Stimulated activated CD8-positive, alpha-beta memory T cell treated with anti-CD3 and anti-CD28 coated beads, Interleukin-2, amount 100 ng/mL, for 48 hours (primary cell): ENCODE data around the gene CXCL11.
"Not testable (repeated sequence)": the region's sequence is repeated elsewhere in the genome, so short reads cannot be mapped to it uniquely, and the experiment has no call there.

ENCODE experiments used
- DNase-seq, 2 donors: peaks; one replicate each; pipeline ENCODE4 v3.0.0-alpha.2; 2020; ENCODE audit warnings: low read depth in 2 of 2

CXCL11 gene

DNA sequence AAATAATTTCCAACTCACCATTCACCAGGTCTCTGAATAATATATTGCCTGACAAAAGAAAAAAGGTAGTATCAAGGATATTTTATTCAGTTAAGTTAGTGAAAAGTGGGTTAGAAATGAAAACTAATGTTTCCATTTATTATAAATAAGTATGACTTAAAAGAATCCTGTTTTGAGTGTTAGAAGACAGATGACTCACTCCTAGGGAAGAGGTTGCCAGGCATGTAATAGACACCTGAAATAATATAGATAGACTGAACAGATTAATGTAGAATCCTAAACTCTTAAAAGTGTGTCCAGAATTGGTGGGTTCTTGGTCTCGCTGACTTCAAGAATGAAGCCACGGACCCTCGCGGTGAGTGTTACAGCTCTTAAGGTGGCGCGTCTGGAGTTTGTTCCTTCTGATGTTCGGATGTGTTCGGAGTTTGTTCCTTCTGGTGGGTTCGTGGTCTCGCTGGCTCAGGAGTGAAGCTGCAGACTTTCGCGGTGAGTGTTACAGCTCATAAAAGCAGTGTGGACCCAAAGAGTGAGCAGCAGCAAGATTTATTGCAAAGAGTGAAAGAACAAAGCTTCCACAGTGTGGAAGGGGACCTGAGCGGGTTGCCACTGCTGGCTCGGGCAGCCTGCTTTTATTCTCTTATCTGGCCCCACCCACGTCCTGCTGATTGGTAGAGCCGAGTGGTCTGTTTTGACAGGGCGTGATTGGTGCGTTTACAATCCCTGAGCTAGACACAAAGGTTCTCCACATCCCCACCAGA is 6.5 kb upstream of the CXCL11 start:
- not testable (repeated sequence) for DNase-seq

GRCh38 chr4:76036855-76037254 is 985 bp upstream of the CXCL11 start:
- DNase-seq: no peak

GRCh38 chr4:76035141-76035540 is 729 bp downstream of the CXCL11 start:
- no peak for DNase-seq

- DNase-seq: no peak
Observed at GRCh38 chr4:76029300-76029699, 6.6 kb downstream of the CXCL11 start.

DNA sequence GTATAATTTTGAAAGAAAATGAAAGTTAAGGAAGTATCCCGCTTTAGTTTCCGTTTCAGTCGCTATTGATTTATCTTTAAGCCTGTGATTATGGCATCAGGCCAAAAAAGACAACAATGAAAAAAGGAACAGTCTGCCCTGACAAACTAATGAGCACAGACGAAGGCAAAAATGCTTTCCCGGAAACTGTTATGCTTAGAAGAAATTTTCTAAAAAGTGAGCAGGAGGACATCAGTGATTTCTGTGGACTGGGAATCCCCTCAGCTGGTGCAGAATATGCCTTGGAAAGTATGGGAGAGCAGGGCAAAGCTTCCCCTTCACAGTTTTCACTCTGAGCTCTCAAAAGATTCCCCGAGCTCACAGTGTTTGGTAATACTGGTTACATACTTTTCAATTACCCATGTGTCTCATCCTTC is 7.5 kb downstream of the CXCL11 start:
- no peak for DNase-seq

DNA sequence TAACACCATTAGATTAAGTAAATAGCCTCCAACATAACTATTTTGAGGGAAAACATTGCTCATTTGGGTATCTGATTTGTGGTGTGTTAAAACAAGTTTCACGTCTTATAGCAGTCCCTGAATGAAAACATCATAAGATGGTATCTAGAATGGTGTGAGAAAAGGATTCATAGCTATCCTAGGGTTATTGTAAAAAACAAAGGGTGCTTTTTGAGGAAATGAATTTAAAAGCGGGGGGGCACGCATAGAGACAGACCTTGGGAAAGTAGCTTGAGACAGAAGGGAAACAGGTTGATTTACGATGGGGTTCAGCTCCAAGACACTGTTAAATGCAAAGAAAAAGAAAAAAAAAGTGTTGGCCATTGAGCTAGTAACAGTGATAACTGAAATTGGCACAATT is 11.8 kb downstream of the CXCL11 start:
- DNase-seq: no peak

- no peak for DNase-seq
Observed at GRCh38 chr4:76023389-76023788, 12.5 kb downstream of the CXCL11 start, which contains the start of gene CXCL10. Gene CXCL10 (minus strand): TSS chr4:76023497. CDS start chr4:76023431, 66 bp downstream.

DNA sequence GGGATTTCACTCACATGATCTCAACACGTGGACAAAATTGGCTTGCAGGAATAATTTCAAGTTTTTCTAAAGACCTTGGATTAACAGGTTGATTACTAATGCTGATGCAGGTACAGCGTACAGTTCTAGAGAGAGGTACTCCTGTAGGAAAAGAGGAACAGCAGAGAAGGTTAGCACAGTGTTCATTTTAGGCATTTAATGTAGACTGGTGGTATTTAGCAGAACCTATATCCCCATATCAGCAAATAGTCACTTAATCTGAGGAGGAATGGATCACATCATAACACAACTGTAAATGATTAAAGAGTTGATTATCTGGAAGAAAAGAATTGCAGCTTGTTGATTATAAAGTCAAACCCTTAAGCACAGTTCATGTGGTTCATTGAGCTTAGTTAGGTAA is 13.2 kb downstream of the CXCL11 start:
- no peak for DNase-seq

DNA sequence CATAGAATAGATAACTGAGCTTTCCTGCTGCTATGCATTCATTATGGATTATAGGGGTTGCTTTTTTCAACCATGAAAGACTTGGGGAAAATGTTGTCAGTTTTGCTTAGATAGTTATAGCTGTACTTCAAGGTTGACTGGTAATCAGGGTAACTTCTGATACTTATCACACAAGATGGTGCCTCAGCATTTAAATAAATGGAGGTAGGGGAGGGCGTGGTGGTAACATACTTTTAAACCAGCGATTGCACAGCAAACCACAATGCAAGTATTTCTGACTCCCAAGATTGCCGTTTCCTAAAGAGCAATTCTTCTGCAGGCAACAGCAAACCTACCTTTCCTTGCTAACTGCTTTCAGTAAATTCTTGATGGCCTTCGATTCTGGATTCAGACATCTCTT is 13.8 kb downstream of the CXCL11 start:
- DNase-seq: no peak

DNA sequence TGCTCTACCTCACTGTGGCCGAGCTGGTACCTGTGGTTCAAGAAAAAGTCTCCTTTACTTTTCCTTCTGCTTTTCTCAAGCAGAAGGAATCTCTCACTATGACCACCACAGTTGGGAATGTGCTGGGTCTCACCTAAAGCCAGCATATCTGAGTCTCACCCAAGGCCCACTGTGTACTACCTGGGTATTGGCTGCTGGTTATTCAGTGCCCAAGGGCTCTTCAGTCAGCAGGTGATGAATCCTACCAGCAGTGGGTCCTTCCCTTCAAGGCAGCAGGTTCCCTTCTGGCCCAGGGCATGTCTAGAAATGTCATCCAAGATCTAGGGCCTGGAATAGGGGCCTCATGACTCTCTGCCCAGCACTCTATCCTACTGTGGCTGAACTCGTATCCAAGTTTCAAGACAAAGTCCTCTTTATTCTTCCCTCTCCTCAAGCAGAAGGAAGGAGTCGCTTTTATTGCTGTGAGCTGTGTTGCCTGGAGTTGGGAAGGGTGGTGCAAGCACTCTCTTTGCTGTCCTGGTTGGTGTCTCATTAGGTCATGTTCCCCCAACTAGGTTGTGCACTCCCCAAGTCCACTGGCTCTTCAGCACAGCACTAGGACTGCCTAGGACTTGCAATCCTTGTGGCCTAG is 18.7 kb downstream of the CXCL11 start:
- no peak for DNase-seq

DNA sequence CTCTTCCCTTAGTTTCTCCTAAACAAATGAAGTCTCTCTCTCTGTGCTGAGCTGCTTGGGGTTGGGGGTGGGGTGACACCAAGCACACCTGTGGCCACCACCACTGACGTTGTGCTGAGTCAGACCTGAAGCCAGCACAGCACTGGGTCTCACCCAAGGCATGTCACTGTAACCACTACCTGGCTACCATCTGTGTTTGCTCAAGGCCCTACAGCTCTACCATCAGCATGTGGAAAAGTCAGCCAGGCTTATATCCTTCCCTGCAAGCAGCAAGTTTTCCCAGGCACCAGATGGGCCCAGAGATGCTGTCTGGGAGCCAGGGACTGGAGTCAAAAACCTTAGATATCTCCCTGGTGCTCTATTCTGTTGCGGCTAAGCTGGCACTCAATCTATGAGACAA is 19.5 kb downstream of the CXCL11 start:
- DNase-seq: no peak

DNA sequence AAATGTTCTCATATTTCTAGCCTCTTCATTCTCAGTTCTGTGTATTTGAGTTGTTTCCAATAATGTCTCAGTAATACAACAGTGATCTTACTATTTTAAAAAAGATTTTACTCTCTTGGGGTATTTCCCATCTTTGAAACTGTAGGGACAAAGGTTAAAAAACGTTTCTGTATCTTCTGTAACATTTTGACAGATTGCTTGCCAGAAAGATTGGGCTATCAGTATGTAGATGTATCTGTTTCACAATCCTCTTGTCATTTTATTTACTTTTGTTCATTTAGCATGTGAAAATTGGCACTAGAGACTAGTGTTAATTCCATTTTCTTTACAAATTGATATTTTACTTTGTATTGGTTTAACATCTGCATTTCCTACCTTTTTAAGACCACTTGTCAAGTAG is 22.3 kb downstream of the CXCL11 start:
- DNase-seq: no peak

- no peak for DNase-seq
Observed at GRCh38 chr4:76012388-76012801, 23.5 kb downstream of the CXCL11 start.

DNA sequence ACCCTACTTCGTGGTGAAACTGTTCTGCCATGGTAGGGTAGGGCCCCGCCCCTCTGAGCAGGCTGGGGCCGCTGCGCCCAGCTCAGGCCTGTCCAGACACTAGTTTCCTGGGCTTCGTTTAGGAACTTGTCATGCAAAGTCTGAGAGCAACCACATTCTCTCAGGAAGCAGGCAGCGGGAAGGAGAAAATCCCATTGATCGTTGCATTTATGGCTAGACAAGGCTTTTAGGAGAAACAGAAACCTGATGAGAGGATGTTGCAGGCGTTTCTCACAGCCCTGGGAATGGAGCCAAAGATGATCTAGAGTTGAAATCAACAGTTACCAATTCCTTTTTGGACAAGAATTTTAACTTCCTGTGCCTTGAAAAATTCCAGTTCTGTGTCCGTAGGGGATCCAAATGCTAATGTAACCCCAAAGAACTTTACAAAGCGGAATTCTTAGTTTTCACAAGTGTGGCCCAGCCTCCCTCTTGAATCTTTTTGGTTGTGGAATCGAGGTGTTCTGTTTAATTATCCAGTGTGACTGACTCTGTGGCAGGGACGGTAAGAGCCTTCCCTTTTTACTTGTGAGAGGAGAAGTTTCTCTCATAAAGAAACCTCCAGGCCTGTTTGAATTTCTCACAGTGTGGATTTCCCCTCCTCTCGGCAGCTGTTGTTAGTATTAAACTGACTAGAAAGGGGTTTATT is 24.0 kb downstream of the CXCL11 start:
- DNase-seq: no peak

DNA sequence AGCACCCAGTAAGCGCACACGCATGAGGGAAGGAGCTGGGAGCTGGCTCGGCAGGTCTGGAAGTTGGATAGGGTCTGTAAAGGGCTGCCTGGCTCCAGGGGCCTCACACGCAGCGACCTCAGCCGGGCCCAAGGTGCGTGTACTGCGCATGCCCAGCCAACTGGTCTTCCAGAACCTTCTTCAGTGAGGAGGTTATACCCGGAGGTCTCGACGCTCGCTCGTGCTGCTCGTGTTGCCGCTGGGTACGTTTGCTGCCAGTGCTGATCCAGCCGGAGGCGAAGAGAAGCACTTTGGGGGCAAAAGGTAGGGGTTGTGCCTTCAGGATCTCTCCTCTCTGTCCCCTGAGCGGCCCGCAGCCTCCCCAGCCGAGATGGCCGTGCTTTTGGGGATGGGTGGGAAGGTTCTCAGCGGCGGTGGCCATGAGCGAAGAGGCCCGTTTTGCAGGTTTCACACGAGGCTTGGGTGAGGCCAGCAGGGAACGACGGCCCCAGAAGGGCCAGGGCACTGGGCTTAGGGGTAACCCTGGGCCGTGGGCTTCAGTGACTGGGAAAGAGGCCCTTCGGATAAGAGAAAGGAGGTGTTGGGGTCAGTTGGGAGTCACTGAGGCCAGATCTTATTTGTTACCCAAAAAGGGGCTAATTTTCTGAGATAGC is 24.7 kb downstream of the CXCL11 start:
- DNase-seq: no peak

- DNase-seq: no peak
Observed at GRCh38 chr4:76010576-76010975, 25.3 kb downstream of the CXCL11 start.

DNA sequence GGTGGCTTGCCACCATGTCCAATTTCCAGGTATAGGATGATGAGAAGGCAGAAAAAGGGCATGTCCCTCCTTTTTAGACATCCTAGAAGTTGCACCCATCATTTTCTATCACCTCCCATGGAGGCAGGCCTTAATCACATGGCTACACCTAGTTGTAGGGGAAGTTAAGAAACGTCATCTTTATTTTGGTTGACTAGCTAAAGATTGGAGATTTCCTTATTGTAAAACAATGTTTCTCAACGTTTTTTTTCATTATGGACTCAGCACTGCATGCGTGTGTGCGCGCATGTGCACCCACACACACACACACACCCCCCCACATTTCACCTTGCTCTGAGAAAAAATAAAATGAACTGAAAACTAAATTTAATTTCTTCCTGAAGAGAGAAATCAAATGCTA is 26.6 kb downstream of the CXCL11 start:
- no peak for DNase-seq

DNA sequence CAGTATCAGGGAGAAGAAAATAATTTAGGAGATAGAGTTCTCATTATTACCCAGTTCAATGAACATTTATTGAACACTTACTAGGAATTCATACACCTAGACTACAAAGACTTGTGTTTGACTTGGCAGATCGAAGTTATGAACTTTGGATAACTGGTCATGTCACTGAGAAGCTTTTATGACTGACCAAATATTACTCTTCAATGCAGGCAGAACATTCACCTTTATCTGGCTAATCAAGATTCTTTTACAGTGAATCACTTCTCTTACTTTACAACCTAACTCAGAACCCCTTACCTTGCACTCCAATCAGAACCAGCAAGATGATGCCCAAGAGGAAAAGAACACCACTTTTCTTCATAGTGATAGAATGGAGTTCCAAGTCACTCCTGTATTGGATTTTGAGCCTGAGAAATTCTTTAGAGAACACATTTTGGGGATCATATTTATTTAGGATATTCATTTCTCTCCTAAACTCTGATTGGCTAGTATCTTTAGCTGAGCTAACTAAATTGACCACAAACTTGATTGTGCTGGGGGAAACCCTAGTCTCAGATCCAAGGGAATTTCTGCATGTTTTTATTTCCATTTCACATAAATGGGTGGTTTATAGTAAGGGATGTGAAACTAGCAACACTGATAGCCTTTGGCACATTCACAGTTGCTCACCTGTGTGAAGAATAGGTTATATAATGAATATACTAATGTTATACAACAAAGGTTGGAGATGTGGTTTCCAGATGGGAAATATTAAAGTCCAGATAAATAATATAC is 28.6 kb downstream of the CXCL11 start, which contains the start of gene CXCL9:
Gene CXCL9 (minus strand): TSS at position 421 of the 774 bp plus-strand sequence. CDS start 60 bp downstream, at position 361.
- DNase-seq: no peak

GRCh38 chr4:76003620-76004019 is 32.2 kb downstream of the CXCL11 start:
- DNase-seq: no peak

DNA sequence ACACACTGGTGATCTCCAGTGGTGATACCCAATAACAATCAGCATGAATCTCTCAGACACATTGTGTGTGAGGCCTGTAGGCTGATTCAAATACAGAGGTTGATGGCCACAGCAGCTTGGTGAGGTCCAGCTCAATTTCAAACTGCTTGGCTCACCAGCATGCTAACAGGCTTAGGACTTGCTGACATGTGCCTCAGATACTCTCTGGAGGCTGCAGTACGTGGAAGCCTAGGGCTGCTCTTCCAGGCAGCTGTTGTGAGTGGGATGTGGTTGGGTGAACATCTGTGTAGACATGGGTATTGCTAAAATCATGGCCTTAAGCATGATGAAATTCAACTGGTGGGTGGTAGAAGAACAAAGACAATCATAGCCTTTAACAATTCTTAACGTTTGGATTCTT is 32.8 kb downstream of the CXCL11 start:
- no peak for DNase-seq

DNA sequence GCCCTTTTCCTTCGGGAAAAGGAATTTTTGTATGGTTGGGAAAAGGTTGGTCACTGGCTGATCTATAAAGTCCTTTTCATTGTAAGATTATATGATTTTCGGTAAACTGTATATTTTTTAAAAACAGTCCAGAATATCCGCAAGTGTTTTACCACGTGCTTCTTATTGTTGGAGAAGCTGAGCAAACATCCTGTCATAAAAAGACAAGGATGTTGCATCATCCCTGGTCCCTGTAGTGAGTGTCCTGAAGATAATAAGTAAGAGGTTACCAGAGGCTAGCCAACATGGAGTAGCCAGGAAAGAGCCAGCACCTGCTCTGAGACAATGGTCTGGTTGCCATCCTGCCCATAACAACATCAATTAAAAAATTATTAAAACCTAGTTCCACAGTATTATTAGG is 33.7 kb downstream of the CXCL11 start:
- no peak for DNase-seq
